ENCODE data around the gene DGKQ. TPM values are rescaled to one million over a fixed set of nuclear protein-coding genes. Genes with fewer than 3 reads are reported as not detected.

DGKQ gene
- total RNA-seq, 2 donors from 2014 or later, result 3.1 to 4.8 TPM

DNA sequence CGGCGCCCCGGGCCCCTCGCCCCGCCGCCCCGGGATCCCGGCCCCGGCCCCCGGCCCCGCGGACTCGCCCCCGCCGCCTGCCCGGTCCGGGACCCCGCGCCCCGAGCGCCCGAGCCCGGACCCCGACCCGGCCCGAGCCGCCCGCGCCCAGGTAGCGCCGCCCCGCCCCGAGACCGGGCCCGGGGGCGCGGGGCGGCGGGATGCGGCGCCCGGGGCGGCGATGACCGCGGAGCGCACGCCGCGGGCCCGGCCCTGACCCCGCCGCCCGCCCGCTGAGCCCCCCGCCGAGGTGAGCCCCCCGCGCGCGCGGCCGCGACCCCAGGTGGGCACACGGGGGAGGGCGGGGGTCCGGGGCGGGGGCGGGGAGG is 38.3 kb upstream of the DGKQ start:
- Histone ChIP-seq H3K4me3 (peak overlapping the region; percentile 43 to 76), H3K4me1 (peaks cover 0 to 31% of the 10 kb centered on the region in 2 donors), H3K27me3 (no peaks in the 10 kb centered on the region), H3K9me3 (no peaks in the 10 kb centered on the region), H3K27ac (no peak overlapping the region), H3K36me3 (no peaks in the 10 kb centered on the region)
- DNase-seq (ENCODE audit: low spot score), result no peak
- TF ChIP-seq, protein P1, sequence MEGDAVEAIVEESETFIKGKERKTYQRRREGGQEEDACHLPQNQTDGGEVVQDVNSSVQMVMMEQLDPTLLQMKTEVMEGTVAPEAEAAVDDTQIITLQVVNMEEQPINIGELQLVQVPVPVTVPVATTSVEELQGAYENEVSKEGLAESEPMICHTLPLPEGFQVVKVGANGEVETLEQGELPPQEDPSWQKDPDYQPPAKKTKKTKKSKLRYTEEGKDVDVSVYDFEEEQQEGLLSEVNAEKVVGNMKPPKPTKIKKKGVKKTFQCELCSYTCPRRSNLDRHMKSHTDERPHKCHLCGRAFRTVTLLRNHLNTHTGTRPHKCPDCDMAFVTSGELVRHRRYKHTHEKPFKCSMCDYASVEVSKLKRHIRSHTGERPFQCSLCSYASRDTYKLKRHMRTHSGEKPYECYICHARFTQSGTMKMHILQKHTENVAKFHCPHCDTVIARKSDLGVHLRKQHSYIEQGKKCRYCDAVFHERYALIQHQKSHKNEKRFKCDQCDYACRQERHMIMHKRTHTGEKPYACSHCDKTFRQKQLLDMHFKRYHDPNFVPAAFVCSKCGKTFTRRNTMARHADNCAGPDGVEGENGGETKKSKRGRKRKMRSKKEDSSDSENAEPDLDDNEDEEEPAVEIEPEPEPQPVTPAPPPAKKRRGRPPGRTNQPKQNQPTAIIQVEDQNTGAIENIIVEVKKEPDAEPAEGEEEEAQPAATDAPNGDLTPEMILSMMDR (IDR thresholded peaks at IDR 0.05), result no peak

DNA sequence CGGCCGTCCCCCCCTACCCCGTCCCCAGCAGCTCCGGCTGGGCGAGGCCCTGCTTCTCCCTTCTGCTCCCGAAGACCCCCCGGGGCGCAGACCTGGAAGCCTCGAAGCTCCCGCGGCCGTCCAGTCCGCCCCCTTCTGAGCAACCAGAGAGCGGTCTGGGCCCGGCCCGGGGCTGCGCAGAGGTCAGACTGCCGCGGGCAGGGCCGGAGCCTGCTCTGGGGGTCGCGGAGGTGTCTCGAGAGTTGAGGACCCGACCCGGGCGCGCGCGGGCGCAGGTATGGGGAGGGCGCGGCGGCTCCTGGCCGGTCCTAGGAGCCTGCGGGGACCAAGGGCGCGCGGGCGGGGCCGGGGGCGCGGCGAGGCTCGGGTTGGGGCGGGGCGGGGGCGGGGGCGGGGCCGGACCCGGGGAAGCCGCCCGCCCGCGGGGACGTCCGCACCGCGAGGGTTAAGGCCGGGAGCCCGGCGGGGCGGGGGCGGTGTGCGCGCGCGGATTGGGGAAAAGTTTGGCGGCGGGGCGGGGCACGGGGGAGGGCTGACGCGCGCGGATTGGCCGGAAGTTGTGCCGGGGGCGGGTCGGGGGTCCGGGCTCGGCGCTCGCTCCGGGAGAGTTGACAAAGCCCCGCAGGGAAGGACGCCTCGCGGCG is 37.8 kb upstream of the DGKQ start, which contains the start of gene FGFRL1:
FGFRL1 (plus strand) TSS at position 605 of the 644 bp plus-strand sequence. CDS start 860 bp downstream, outside the sequence.
- peaks cover 0 to 31% of the 10 kb centered on the region in 2 donors for H3K4me1 ChIP-seq
- no peaks in the 10 kb centered on the region for H3K36me3 ChIP-seq
- H3K4me3 ChIP-seq, result peak within 1 kb of the TSS; percentile 43 to 76
- H3K9me3 ChIP-seq, result no peaks in the 10 kb centered on the region
- H3K27ac ChIP-seq, result peak within 1 kb of the TSS; percentile 64 to 70
- DNase-seq (ENCODE audit: low spot score), result peak; percentile 89
- TF ChIP-seq, protein P1 (IDR thresholded peaks at IDR 0.05), result no peak
- no peaks in the 10 kb centered on the region for H3K27me3 ChIP-seq

DNA sequence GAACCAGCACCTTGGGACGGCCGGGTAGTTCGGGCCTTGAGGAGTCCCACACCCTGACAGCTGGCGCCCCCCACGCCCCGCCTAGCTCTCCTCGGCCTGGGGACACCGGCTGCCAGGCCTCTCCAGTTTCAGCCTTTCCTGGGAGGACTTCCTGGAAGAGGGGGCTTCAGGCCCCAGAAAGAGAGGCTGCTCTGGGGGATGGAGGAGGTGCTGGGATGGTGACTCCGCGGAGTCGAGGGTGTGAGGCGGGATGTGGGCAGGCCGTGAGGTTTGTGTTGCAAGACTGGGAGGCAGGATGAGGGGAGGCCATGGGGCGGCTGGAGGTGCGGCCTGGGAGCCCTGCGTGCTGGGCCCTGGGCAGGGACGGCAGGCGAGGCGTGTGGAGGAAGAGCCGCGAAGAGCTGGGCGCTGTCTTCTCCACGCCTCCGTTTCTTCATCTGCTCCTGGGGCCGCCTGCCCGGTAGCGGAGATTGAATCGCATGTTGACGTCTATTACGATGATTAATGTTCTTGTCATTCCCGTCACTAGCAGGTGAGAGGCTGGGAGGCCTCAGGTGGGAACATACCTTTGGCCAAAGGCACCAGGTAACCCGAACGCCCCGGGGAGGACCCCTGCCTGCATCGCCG is 37.1 kb upstream of the DGKQ start:
- peak; percentile 86 for DNase-seq (ENCODE audit: low spot score)
- Histone ChIP-seq H3K27me3 (no peaks in the 10 kb centered on the region), H3K9me3 (no peaks in the 10 kb centered on the region), H3K4me3 (peak overlapping the region; percentile 59 to 76), H3K4me1 (peaks cover 0 to 31% of the 10 kb centered on the region in 2 donors), H3K36me3 (no peaks in the 10 kb centered on the region), H3K27ac (peak overlapping the region; percentile 64 to 70)
- TF ChIP-seq, protein P1 (IDR thresholded peaks at IDR 0.05), result no peak

- no peaks in the 10 kb centered on the region for H3K9me3 ChIP-seq
- TF ChIP-seq, protein P1 (IDR thresholded peaks at IDR 0.05), result peak; percentile 17 to 20
- H3K27me3 ChIP-seq, result no peaks in the 10 kb centered on the region
- H3K4me1 ChIP-seq, result peaks cover 0 to 31% of the 10 kb centered on the region in 2 donors
- H3K27ac ChIP-seq, result peak overlapping the region; percentile 64 to 70
- H3K4me3 ChIP-seq, result peak overlapping the region; percentile 59 to 76
- DNase-seq (ENCODE audit: low spot score), result no peak
- no peaks in the 10 kb centered on the region for H3K36me3 ChIP-seq
Measured at GRCh38 chr4:1009542-1010394, 36.4 kb upstream of the DGKQ start.

GRCh38 chr4:1008840-1009541 is 35.6 kb upstream of the DGKQ start:
- no peak for DNase-seq (ENCODE audit: low spot score)
- H3K27me3 ChIP-seq, result no peaks in the 10 kb centered on the region
- H3K4me3 ChIP-seq, result peak overlapping the region; percentile 48 to 76
- H3K9me3 ChIP-seq, result no peaks in the 10 kb centered on the region
- peaks cover 0 to 31% of the 10 kb centered on the region in 2 donors for H3K4me1 ChIP-seq
- TF ChIP-seq, protein P1 (IDR thresholded peaks at IDR 0.05), result no peak
- H3K36me3 ChIP-seq, result no peaks in the 10 kb centered on the region
- no peak overlapping the region for H3K27ac ChIP-seq
